ENCODE results near the gene UBE2I. TPM values are rescaled to one million over a fixed set of nuclear protein-coding genes. Genes with fewer than 3 reads are reported as not detected.

The UBE2I gene
- total RNA-seq, 2 donors from 2014 or later = 68.2 to 76.1 TPM

DNA sequence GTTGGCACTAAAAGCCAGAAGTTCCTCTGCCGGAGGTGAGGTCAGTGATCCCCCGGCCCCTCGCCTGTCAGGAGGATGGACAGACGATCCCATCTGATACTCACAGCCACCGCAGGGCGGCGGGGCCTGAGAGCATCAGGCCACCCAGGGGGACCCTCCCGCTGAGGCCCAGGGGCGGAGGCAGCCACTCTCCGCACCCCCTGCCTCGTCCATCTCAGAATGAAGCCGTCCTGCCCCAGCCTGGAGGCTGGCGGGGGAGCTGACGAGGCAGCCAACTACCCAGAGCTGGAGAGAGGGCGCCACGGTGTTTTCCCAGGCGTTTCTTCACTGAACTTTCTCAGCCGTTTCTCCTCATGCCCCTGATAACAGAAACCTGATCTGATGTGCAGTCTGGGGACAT, 31.0 kb upstream of the UBE2I start:
- H3K9me3 ChIP-seq = no peaks in the 10 kb centered on the region
- H3K4me1 ChIP-seq (ENCODE audit: control insufficient read depth in 1 of 2, low read depth in 2 of 2) = no peaks in the 10 kb centered on the region
- TF ChIP-seq, protein P1, sequence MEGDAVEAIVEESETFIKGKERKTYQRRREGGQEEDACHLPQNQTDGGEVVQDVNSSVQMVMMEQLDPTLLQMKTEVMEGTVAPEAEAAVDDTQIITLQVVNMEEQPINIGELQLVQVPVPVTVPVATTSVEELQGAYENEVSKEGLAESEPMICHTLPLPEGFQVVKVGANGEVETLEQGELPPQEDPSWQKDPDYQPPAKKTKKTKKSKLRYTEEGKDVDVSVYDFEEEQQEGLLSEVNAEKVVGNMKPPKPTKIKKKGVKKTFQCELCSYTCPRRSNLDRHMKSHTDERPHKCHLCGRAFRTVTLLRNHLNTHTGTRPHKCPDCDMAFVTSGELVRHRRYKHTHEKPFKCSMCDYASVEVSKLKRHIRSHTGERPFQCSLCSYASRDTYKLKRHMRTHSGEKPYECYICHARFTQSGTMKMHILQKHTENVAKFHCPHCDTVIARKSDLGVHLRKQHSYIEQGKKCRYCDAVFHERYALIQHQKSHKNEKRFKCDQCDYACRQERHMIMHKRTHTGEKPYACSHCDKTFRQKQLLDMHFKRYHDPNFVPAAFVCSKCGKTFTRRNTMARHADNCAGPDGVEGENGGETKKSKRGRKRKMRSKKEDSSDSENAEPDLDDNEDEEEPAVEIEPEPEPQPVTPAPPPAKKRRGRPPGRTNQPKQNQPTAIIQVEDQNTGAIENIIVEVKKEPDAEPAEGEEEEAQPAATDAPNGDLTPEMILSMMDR (IDR thresholded peaks at IDR 0.05) = no peak
- H3K27me3 ChIP-seq (replicated peaks; ENCODE audit: insufficient read depth) = no peaks in the 10 kb centered on the region
- no peak overlapping the region for H3K27ac ChIP-seq
- H3K36me3 ChIP-seq = no peaks in the 10 kb centered on the region
- H3K4me3 ChIP-seq = no peak overlapping the region
- DNase-seq (ENCODE audit: low spot score) (no peak), ATAC-seq (ENCODE audit: insufficient number of reproducible peaks, low FRiP score, low read depth) (no peak)

DNA sequence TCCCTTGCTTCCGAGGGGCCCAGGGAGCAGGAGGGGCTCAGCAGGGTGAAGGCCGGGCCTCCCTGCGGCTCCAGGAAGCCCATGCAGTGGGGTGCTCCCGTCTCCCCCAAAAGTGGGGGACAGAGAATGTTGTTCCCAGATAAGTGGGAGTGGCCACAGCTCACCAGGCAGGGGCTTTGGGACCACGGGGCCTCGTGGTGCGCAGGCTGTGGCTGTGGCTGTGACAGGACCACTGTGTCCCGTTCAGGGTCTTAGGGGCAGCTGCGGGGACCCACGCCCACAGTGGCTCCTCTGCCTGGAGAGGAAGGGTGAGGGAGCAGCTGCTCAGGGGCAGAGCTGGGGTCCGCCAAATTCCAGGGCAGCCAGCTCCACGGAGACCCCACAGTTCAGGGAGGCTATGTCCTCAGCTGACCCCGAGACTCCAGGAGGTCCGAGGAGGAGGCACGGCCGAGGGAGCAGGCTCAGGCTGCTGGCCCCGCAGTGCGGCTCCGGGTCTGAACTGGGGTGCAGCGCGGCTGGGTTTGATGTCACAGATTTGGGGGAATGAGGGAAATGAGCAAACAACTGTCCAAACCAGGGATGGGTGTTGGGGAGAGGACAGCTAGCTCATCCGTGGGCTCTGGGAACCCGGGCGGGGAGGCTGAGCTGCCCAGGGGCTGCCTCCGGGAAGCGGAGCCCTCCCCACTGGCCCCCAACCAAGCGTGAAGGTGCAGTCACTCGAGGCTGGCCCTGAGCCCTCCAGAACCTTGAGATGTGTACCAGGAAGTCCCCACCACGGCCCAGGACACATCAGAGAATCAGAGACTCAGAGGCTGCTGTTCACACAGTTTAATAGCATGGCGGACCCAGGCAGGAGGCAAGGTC, 30.1 kb upstream of the UBE2I start:
- no peaks in the 10 kb centered on the region for H3K36me3 ChIP-seq
- H3K4me3 ChIP-seq = no peak overlapping the region
- TF ChIP-seq, protein P1 (IDR thresholded peaks at IDR 0.05) = no peak
- no peaks in the 10 kb centered on the region for H3K9me3 ChIP-seq
- no peaks in the 10 kb centered on the region for H3K4me1 ChIP-seq (ENCODE audit: control insufficient read depth in 1 of 2, low read depth in 2 of 2)
- no peak overlapping the region for H3K27ac ChIP-seq
- H3K27me3 ChIP-seq (replicated peaks; ENCODE audit: insufficient read depth) = no peaks in the 10 kb centered on the region
- ATAC-seq (ENCODE audit: insufficient number of reproducible peaks, low FRiP score, low read depth) (no peak), DNase-seq (ENCODE audit: low spot score) (no peak)

DNA sequence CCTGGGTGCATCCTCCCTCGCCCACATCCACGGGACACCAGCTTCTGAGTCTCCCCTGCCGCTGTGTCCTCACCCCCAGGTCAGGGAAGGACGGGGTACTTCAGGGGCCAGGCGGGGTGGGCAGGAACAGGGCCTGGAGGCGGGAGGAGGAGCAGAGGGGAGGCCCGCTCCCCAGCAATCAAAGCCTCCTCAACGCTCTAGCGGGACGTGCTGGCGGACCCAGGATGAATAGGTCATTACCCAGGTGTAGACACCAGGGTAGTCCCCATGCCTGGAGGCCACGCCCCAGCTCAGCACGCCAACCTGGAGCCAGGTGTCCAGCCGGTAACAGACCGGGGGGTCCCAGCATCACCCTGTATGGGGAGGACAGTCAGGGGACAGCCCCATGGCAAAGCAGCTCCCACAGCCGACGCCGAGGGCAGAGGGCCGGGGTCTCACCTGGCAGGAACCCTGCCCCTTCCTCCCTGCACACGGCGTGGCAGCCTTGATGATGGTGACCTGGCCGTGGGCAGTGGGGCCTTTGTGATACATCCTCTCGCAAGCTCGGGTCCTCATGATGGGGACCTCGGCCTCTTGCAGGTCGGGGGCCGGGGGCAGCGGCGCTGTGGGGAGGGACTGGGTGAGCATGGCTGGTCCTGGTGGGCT, 29.4 kb upstream of the UBE2I start:
- Histone ChIP-seq H3K36me3 (no peaks in the 10 kb centered on the region), H3K27ac (no peak overlapping the region), H3K27me3 (replicated peaks; ENCODE audit: insufficient read depth) (no peaks in the 10 kb centered on the region), H3K9me3 (no peaks in the 10 kb centered on the region), H3K4me3 (no peak overlapping the region), H3K4me1 (ENCODE audit: control insufficient read depth in 1 of 2, low read depth in 2 of 2) (no peaks in the 10 kb centered on the region)
- ATAC-seq (ENCODE audit: insufficient number of reproducible peaks, low FRiP score, low read depth) = no peak
- TF ChIP-seq, protein P1 (IDR thresholded peaks at IDR 0.05) = no peak
- DNase-seq (ENCODE audit: low spot score) = no peak

DNA sequence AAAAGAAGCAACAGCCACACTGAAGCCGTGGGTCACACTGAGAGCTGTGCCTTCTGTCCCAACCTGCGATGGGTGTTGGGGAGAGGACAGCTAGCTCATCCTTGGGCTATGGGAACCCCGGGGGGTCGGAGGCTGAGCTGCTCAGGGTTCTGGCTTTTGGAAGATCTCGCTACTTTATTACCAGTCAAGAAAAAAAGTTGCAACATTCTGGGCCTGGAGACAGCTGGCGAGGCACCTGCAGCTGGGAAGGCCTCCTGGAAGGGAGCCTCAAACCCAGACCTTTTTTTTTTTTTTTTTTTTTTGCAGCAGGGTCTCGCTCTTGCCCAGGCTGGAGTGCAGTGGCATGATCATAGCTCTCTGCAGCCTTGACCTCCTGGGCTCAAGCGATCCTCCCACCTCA, 28.7 kb upstream of the UBE2I start:
- no peaks in the 10 kb centered on the region for H3K27me3 ChIP-seq (replicated peaks; ENCODE audit: insufficient read depth)
- no peak for ATAC-seq (ENCODE audit: insufficient number of reproducible peaks, low FRiP score, low read depth)

DNA sequence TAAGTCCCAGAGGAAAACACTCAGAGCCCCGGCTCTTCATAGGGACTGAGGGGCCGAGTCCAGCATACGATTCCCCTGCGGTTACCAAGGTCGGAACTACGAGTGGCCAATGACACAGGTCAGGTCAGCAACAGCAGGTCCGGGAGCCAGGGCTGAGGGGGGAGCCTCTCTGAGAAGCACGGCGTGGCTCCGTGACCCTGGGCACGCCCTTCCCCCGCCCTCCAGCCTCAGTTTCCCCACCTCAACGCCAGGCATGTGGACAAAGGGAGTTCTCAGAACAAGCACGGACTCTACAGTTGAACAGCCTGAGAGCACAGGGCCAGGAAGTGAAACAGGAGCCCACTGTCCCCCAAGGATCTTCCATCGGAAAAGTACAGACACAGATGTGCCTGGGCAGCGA, 27.9 kb upstream of the UBE2I start:
- TF ChIP-seq, protein P1 (IDR thresholded peaks at IDR 0.05) = no peak
- DNase-seq (ENCODE audit: low spot score) (no peak), ATAC-seq (ENCODE audit: insufficient number of reproducible peaks, low FRiP score, low read depth) (no peak)
- Histone ChIP-seq H3K27ac (no peak overlapping the region), H3K9me3 (no peaks in the 10 kb centered on the region), H3K4me3 (no peak overlapping the region), H3K36me3 (no peaks in the 10 kb centered on the region), H3K27me3 (replicated peaks; ENCODE audit: insufficient read depth) (no peaks in the 10 kb centered on the region), H3K4me1 (ENCODE audit: control insufficient read depth in 1 of 2, low read depth in 2 of 2) (no peaks in the 10 kb centered on the region)

More for the DNA sequence above, 28.7 kb upstream of the UBE2I start:
- TF ChIP-seq, protein P1 (IDR thresholded peaks at IDR 0.05) = no peak
- Histone ChIP-seq H3K4me3 (no peak overlapping the region), H3K27ac (no peak overlapping the region), H3K9me3 (no peaks in the 10 kb centered on the region), H3K36me3 (no peaks in the 10 kb centered on the region), H3K4me1 (ENCODE audit: control insufficient read depth in 1 of 2, low read depth in 2 of 2) (no peaks in the 10 kb centered on the region)
- DNase-seq (ENCODE audit: low spot score) = no peak

All from thoracic aorta (tissue), 2 donors.